ENCODE results near the gene CYP1A1. TPM values are rescaled to one million over a fixed set of nuclear protein-coding genes. Genes with fewer than 3 reads are reported as not detected.
"Not testable (repeated sequence)": the region's sequence is repeated elsewhere in the genome, so short reads cannot be mapped to it uniquely, and the experiment has no call there.

The CYP1A1 gene
- total RNA-seq, 1 donor from 2014 or later = 7.0 TPM

DNA sequence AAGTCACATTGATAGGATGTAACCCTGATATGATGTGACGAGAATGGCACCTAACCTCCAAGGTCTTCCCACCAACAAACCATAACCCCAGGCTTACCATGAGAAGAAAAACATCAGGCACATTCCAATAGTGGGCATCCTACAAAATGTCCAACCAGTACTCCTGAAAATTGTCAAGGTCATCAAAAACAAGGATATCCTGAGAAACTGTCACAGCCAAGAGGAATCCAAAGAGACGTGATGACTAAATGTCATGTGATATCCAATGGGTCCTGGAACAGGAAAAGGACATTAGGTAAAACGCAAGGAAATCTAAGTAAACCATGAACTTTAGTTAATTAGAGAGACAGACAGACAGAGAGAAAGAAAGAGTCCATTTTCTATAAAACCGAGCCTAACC, 21.1 kb upstream of the CYP1A1 start:
- peaks cover 3% of the 10 kb centered on the region for H3K36me3 Mint-ChIP-seq (ENCODE audit: low read depth, unreplicated experiment)
- no peak for DNase-seq (ENCODE audit: low spot score)
- no peak overlapping the region for H3K4me3 Mint-ChIP-seq (ENCODE audit: unreplicated experiment)
- no peaks in the 10 kb centered on the region for H3K4me1 Mint-ChIP-seq (ENCODE audit: unreplicated experiment)
- no peaks in the 10 kb centered on the region for H3K9me3 Mint-ChIP-seq (ENCODE audit: unreplicated experiment)
- no peak overlapping the region for H3K27ac Mint-ChIP-seq (ENCODE audit: unreplicated experiment)
- no peak for TF ChIP-seq CTCF (IDR thresholded peaks at IDR 0.05; ENCODE audit: unreplicated experiment)
- peaks cover 5% of the 10 kb centered on the region for H3K27me3 Mint-ChIP-seq (ENCODE audit: unreplicated experiment)

- no peak for TF ChIP-seq CTCF (IDR thresholded peaks at IDR 0.05; ENCODE audit: unreplicated experiment)
- DNase-seq (ENCODE audit: low spot score) = no peak
- Mint-ChIP-seq H3K4me3 (ENCODE audit: unreplicated experiment) (no peak overlapping the region), H3K27me3 (ENCODE audit: unreplicated experiment) (peaks cover 3% of the 10 kb centered on the region), H3K9me3 (ENCODE audit: unreplicated experiment) (no peaks in the 10 kb centered on the region), H3K36me3 (ENCODE audit: low read depth, unreplicated experiment) (peaks cover 3% of the 10 kb centered on the region), H3K4me1 (ENCODE audit: unreplicated experiment) (no peaks in the 10 kb centered on the region), H3K27ac (ENCODE audit: unreplicated experiment) (no peak overlapping the region)
Observed at GRCh38 chr15:74742422-74742821, 17.1 kb upstream of the CYP1A1 start.

DNA sequence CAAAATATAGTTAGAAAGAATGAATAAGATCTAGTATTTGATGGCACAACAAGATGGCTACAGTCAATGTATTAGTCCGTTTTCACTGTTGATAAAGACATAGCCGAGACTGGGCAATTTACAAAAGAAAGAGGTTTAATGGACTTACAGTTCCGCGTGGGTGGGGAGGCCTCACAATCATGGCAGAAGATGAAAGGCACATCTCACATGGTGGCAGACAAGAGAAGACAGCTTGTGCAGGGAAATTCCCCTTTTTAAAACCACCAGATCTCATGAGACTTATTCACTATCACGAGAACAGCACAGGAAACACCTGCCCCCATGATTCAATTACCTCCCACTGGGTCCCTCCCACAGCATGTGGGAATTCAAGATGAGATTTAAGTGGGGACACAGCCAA, 12.9 kb upstream of the CYP1A1 start:
- H3K9me3 Mint-ChIP-seq (ENCODE audit: unreplicated experiment); H3K4me3 Mint-ChIP-seq (ENCODE audit: unreplicated experiment); DNase-seq (ENCODE audit: low spot score); H3K36me3 Mint-ChIP-seq (ENCODE audit: low read depth, unreplicated experiment); H3K27ac Mint-ChIP-seq (ENCODE audit: unreplicated experiment); H3K4me1 Mint-ChIP-seq (ENCODE audit: unreplicated experiment); H3K27me3 Mint-ChIP-seq (ENCODE audit: unreplicated experiment): not testable (repeated sequence)

DNA sequence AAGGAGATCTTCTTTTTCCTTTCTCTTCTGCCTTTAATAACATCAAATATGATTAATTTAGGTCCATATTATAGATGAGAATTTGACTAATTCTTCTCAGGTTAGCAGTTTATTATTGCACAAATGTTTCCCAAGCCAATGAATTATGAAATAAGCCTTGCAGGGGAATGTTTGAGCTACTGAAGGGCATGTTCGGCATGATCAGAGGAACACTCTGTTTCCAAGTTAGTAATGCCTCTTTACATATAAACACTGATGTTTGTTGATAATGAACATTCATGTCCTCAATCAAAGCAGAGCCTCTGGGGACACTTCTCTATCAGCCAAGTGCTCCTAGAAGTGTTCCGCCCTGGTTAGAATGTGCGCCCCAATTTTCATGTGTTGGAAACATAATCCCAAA, 10.0 kb upstream of the CYP1A1 start:
- H3K4me1 Mint-ChIP-seq (ENCODE audit: unreplicated experiment) = peaks cover 15% of the 10 kb centered on the region
- no peak overlapping the region for H3K27ac Mint-ChIP-seq (ENCODE audit: unreplicated experiment)
- no peaks in the 10 kb centered on the region for H3K36me3 Mint-ChIP-seq (ENCODE audit: low read depth, unreplicated experiment)
- TF ChIP-seq CTCF (IDR thresholded peaks at IDR 0.05; ENCODE audit: unreplicated experiment) = no peak
- H3K4me3 Mint-ChIP-seq (ENCODE audit: unreplicated experiment) = no peak overlapping the region
- no peak for DNase-seq (ENCODE audit: low spot score)
- H3K27me3 Mint-ChIP-seq (ENCODE audit: unreplicated experiment) = peaks cover 8% of the 10 kb centered on the region
- H3K9me3 Mint-ChIP-seq (ENCODE audit: unreplicated experiment) = no peaks in the 10 kb centered on the region

GRCh38 chr15:74733269-74733668, 7.9 kb upstream of the CYP1A1 start:
- TF ChIP-seq CTCF (IDR thresholded peaks at IDR 0.05; ENCODE audit: unreplicated experiment) = no peak
- Mint-ChIP-seq H3K36me3 (ENCODE audit: low read depth, unreplicated experiment) (no peaks in the 10 kb centered on the region), H3K9me3 (ENCODE audit: unreplicated experiment) (no peaks in the 10 kb centered on the region), H3K27me3 (ENCODE audit: unreplicated experiment) (peaks cover 8% of the 10 kb centered on the region), H3K4me3 (ENCODE audit: unreplicated experiment) (no peak overlapping the region), H3K27ac (ENCODE audit: unreplicated experiment) (no peak overlapping the region), H3K4me1 (ENCODE audit: unreplicated experiment) (peaks cover 19% of the 10 kb centered on the region)
- no peak for DNase-seq (ENCODE audit: low spot score)

- TF ChIP-seq CTCF (IDR thresholded peaks at IDR 0.05; ENCODE audit: unreplicated experiment) = no peak
- no peak for DNase-seq (ENCODE audit: low spot score)
- Mint-ChIP-seq H3K4me1 (ENCODE audit: unreplicated experiment) (peaks cover 19% of the 10 kb centered on the region), H3K27me3 (ENCODE audit: unreplicated experiment) (peaks cover 8% of the 10 kb centered on the region), H3K27ac (ENCODE audit: unreplicated experiment) (no peak overlapping the region), H3K4me3 (ENCODE audit: unreplicated experiment) (no peak overlapping the region), H3K9me3 (ENCODE audit: unreplicated experiment) (no peaks in the 10 kb centered on the region), H3K36me3 (ENCODE audit: low read depth, unreplicated experiment) (no peaks in the 10 kb centered on the region)
Observed at GRCh38 chr15:74732846-74733245, 7.5 kb upstream of the CYP1A1 start.
